ENCODE data around the gene RUNX1. TPM values are rescaled to one million over a fixed set of nuclear protein-coding genes. Genes with fewer than 3 reads are reported as not detected.

RUNX1 gene
- polyA plus RNA-seq, 1 donor = 9.7 TPM

GRCh38 chr21:34991366-34991957, 57.6 kb downstream of the RUNX1 start:
- no peak for DNase-seq

GRCh38 chr21:34990842-34991241, 58.3 kb downstream of the RUNX1 start:
- DNase-seq = no peak

GRCh38 chr21:34989337-34990151, 59.6 kb downstream of the RUNX1 start:
- no peak for DNase-seq

GRCh38 chr21:34988625-34989024, 60.5 kb downstream of the RUNX1 start:
- no peak for DNase-seq

GRCh38 chr21:34988139-34988538, 61.0 kb downstream of the RUNX1 start:
- DNase-seq = no peak

GRCh38 chr21:34987501-34988072, 61.5 kb downstream of the RUNX1 start:
- DNase-seq = no peak

- no peak for DNase-seq
Measured at GRCh38 chr21:34986561-34987500, 62.3 kb downstream of the RUNX1 start.

- no peak for DNase-seq
Measured at GRCh38 chr21:34984356-34985058, 64.6 kb downstream of the RUNX1 start.

- DNase-seq = no peak
Measured at GRCh38 chr21:34983680-34984086, 65.4 kb downstream of the RUNX1 start.

GRCh38 chr21:34981791-34982190, 67.3 kb downstream of the RUNX1 start:
- DNase-seq = no peak

- peak; percentile 47 for DNase-seq
Measured at GRCh38 chr21:34980423-34981115, 68.5 kb downstream of the RUNX1 start.

- no peak for DNase-seq
Measured at GRCh38 chr21:34979383-34979782, 69.7 kb downstream of the RUNX1 start.

- DNase-seq = no peak
Measured at GRCh38 chr21:34977333-34977732, 71.8 kb downstream of the RUNX1 start.

GRCh38 chr21:34974162-34974981, 74.7 kb downstream of the RUNX1 start:
- no peak for DNase-seq

- no peak for DNase-seq
Measured at GRCh38 chr21:34973685-34974084, 75.4 kb downstream of the RUNX1 start.

GRCh38 chr21:34971656-34972055, 77.4 kb downstream of the RUNX1 start:
- DNase-seq = no peak

GRCh38 chr21:34970566-34970965, 78.5 kb downstream of the RUNX1 start:
- no peak for DNase-seq

- no peak for DNase-seq
Measured at GRCh38 chr21:34970167-34970500, 79.0 kb downstream of the RUNX1 start.

- DNase-seq = no peak
Measured at GRCh38 chr21:34969423-34970166, 79.5 kb downstream of the RUNX1 start.

All from hindlimb muscle (tissue), 1 donor.